HepG2 (cell line): ENCODE data around the gene ZNF334. TPM values are rescaled to one million over a fixed set of nuclear protein-coding genes. Genes with fewer than 3 reads are reported as not detected.

Experiments
- ATAC-seq: fragments of 200-7000 bp; cut with Tn5 transposase; 3 replicates; pipeline ENCODE4 v1.9.1; 2020; ENCODE audit warnings: mild to moderate bottlenecking, moderate library complexity
- BruUV-seq: library from RNA; stranded (reverse); fragments of 400-500 nt; replicated peaks from 2 replicates; lab custom pipeline; 2021; lab: Mats Ljungman, UMichigan
- CTCF ChIA-PET: fragments of 300-600 bp; formaldehyde crosslinking; extraction: SDS; loops from one replicate; lab custom pipeline; 2021; ENCODE audit warnings: low total read pairs, inconsistent platforms, low intra/inter-chr PET ratio; lab: Yijun Ruan, JAX
- POLR2A ChIA-PET: fragments of 350-600 bp; sonication (Branson Sonifier 250); formaldehyde crosslinking; loops from one replicate; lab custom pipeline; 2020; ENCODE audit warnings: antibody characterized with exemption, inconsistent platforms; lab: Yijun Ruan, JAX
- DNase-seq: peaks from one replicate; pipeline ENCODE4 v3.0.0-alpha.2; 2015; ENCODE audit warnings: low spot score
- FAIRE-seq: peaks from 3 replicates; lab custom pipeline; 2011; peaks lifted over from hg19 to GRCh38; lab: Jason Lieb, UNC
- H2AFZ ChIP-seq: one replicate; pipeline ENCODE4 v1.6.1; 2011; ENCODE audit warnings: low read length, inconsistent platforms
- H3K27ac ChIP-seq: fragments of 300-600 bp; 3 replicates; pipeline ENCODE4 v1.8.0; 2011; ENCODE audit warnings: mixed run types, mild to moderate bottlenecking, mixed read lengths, low read length, inconsistent platforms; ENCODE audit not compliant: insufficient read depth; ENCODE audit errors: extremely low read length
- H3K27me3 ChIP-seq, 2 experiments: fragments of 200-600 bp in 1 of 2; 2 replicates in 1 of 2; 3 replicates in 1 of 2; pipeline versions ENCODE4 v1.6.0 to v1.8.0; 2011; ENCODE audit warnings: low read length in 2 of 2, mild to moderate bottlenecking in 2 of 2, moderate library complexity in 2 of 2, inconsistent platforms in 1 of 2; ENCODE audit not compliant: insufficient read depth in 2 of 2, control insufficient read depth in 1 of 2
- H3K36me3 ChIP-seq, 2 experiments: fragments of 200-600 bp in 1 of 2; replicated peaks in 1 of 2; 2 replicates in 1 of 2; 3 replicates in 1 of 2; pipeline versions ENCODE4 v1.5.1 to v1.8.0; 2011; ENCODE audit warnings: low read length in 2 of 2, inconsistent platforms in 1 of 2; ENCODE audit not compliant: insufficient read depth in 2 of 2, control insufficient read depth in 1 of 2
- H3K4me1 ChIP-seq: 2 replicates; pipeline ENCODE4 v1.5.1; 2012; ENCODE audit warnings: low read length, inconsistent platforms; ENCODE audit not compliant: insufficient read depth
- H3K4me2 ChIP-seq: 2 replicates; pipeline ENCODE4 v1.6.0; 2011; ENCODE audit warnings: low read depth, low read length, inconsistent platforms
- H3K4me3 ChIP-seq, 3 experiments: fragments of 200-600 bp in 1 of 3; sonication (generic), shearing (Covaris generic) in 1 of 3; replicated peaks in 1 of 3; 2 replicates each; pipeline ENCODE4 v1.5.1; 2011 to 2016; ENCODE audit warnings: low read length in 3 of 3, inconsistent platforms in 2 of 3, low read depth in 2 of 3, mild to moderate bottlenecking in 2 of 3, control low read depth in 1 of 3, mixed read lengths in 1 of 3; ENCODE audit not compliant: insufficient read depth in 1 of 3
- H3K79me2 ChIP-seq: one replicate; pipeline ENCODE4 v1.6.1; 2011; ENCODE audit warnings: low read length, inconsistent platforms; ENCODE audit not compliant: insufficient read depth
- H3K9ac ChIP-seq: 2 replicates; pipeline ENCODE4 v1.6.0; 2011; ENCODE audit warnings: mild to moderate bottlenecking, low read depth, low read length, inconsistent platforms; ENCODE audit not compliant: insufficient read depth
- H3K9me3 ChIP-seq: 2 replicates; pipeline ENCODE4 v1.5.1; 2012; ENCODE audit warnings: mild to moderate bottlenecking, low read length
- H4K20me1 ChIP-seq: 2 replicates; pipeline ENCODE4 v1.6.0; 2011; ENCODE audit warnings: inconsistent platforms, mild to moderate bottlenecking, low read length, moderate library complexity; ENCODE audit not compliant: insufficient read depth
- ARID5B ChIP-seq: IDR thresholded peaks from 2 replicates; pipeline ENCODE4 v1.4.0; 2020; ENCODE audit warnings: mild to moderate bottlenecking, missing genetic modification reagents
- MXD4 ChIP-seq: IDR thresholded peaks from 2 replicates; pipeline ENCODE4 v1.6.1; 2016; ENCODE audit warnings: mild to moderate bottlenecking, missing biosample characterization, missing genetic modification reagents
- REXO4 ChIP-seq: sonication (generic); formaldehyde crosslinking; IDR thresholded peaks from 2 replicates; pipeline ENCODE4 v1.8.0; 2022; ENCODE audit warnings: missing genetic modification reagents, mild to moderate bottlenecking, borderline replicate concordance
- ZMYM3 ChIP-seq: sonication (generic); formaldehyde crosslinking; IDR thresholded peaks from 2 replicates; pipeline ENCODE4 v1.5.1; 2020; ENCODE audit warnings: mild to moderate bottlenecking, missing genetic modification reagents
- ZNF180 ChIP-seq: sonication (generic); formaldehyde crosslinking; IDR thresholded peaks from 2 replicates; pipeline ENCODE4 v1.4.0; 2020; ENCODE audit warnings: low read depth, missing genetic modification reagents, borderline replicate concordance
- ZNF589 ChIP-seq: sonication (generic); formaldehyde crosslinking; conservative IDR thresholded peaks from 2 replicates; pipeline ENCODE4 v1.8.0; 2022; ENCODE audit warnings: mild to moderate bottlenecking, moderate library complexity, missing genetic modification reagents
- ZNF629 ChIP-seq: sonication (generic); formaldehyde crosslinking; conservative IDR thresholded peaks from 2 replicates; pipeline ENCODE4 v1.5.0; 2020; ENCODE audit warnings: missing genetic modification reagents
- WGBS: methylation state at CpG from one replicate; pipeline ENCODE4 v1.1.6; 2017; ENCODE audit warnings: low lambda C conversion rate; 5-methylcytosine and 5-hydroxymethylcytosine counted together
- in situ Hi-C: cut with HindIII; loops from 2 replicates; pipeline ENCODE4 v1.10.0; 2017; ENCODE audit warnings: low pct_unique_long_range_greater_than_20kb; ENCODE audit not compliant: extremely low pct_ligation_motif_present
- intact Hi-C: fragments of 100-400 bp; cut with micrococcal nuclease; formaldehyde crosslinking; loops from one replicate; pipeline ENCODE4 v1.10.0; 2022; ENCODE audit not compliant: unreplicated experiment
- polyA plus RNA-seq, 8 experiments: library from polyadenylated mRNA; depleted of rRNA in 3 of 8; stranded (reverse) in 7 of 8; unstranded in 1 of 8; fragments of >200 nt; fragmentation: Illumina TruSeq in 4 of 8; extraction: Trizol in 4 of 8; gene quantifications; 2 replicates each; pipeline versions ENCODE4 v1.2.1 to v1.2.3, GENCODE V29; 2011 to 2016; ENCODE audit warnings: low read depth in 4 of 8, missing spikeins in 1 of 8, mixed read lengths in 1 of 8; ENCODE audit not compliant: insufficient read depth in 1 of 8
- total RNA-seq, 5 experiments: library from RNA; depleted of rRNA; stranded (reverse); fragments of >200 nt; fragmentation: Illumina TruSeq; extraction: Trizol; gene quantifications; 2 replicates each; pipeline ENCODE4 v1.2.3, GENCODE V29; 2016; ENCODE audit warnings: low read depth in 1 of 5

Gene ZNF334
- total and polyA plus RNA-seq, 2 of the 13 experiments (the other 11 are each of a cell fraction or from before 2014, with no cell fraction given) = 4.8 to 7.8 TPM

GRCh38 chr20:46547995-46548394 is 34.6 kb upstream of the ZNF334 start:
- WGBS = 41% methylated on average over 6 of the region's 6 CpGs
- peaks cover 5 to 18% of the 10 kb centered on the region in 2 experiments; a peak in 3 of 5 replicates for H3K27me3 ChIP-seq
- no peak for DNase-seq
- H3K4me1 ChIP-seq = peaks cover 44% of the 10 kb centered on the region
- H3K36me3 ChIP-seq = no peaks in the 10 kb centered on the region
- no peaks in the 10 kb centered on the region for H3K9me3 ChIP-seq
- FAIRE-seq = no peak
- H3K4me3 ChIP-seq = no peak overlapping the region
- CTCF ChIA-PET = no interaction called here
- ATAC-seq = no peak
- no peak overlapping the region for H3K9ac ChIP-seq
- in situ Hi-C loops (no loop called here), intact Hi-C loops (no loop called here)
- H3K27ac ChIP-seq = no peak overlapping the region
- POLR2A ChIA-PET = no interaction called here
- H3K79me2 ChIP-seq = no peaks in the 10 kb centered on the region
- no peaks in the 10 kb centered on the region for H4K20me1 ChIP-seq
- TF ChIP-seq ZNF180 (no peak), MXD4 (CRISPR knock-in tag) (no peak), ARID5B (CRISPR knock-in tag) (no peak), ZNF589 (CRISPR knock-in tag) (0 out of 2 replicates have a peak, but pooled peaks have one; percentile 37), REXO4 (no peak), ZMYM3 (peak; percentile 58; the same call in 1 of the 2 replicates), ZNF629 (CRISPR knock-in tag) (peak; percentile 86)
- H3K4me2 ChIP-seq = no peak overlapping the region
- no TSS peak for BruUV-seq
- no peak overlapping the region for H2AFZ ChIP-seq
